ENCODE measurements around the gene MIOS.
"Not testable (repeated sequence)": the region's sequence is repeated elsewhere in the genome, so short reads cannot be mapped to it uniquely, and the experiment has no call there.

Gene MIOS

GRCh38 chr7:7557252-7557651, 9.4 kb upstream of the MIOS start:
- H3K4me3 ChIP-seq (ENCODE audit: low read depth, low read length) = no peak overlapping the region
- no peak for TF ChIP-seq CTCF (IDR thresholded peaks at IDR 0.05; ENCODE audit: low read depth, low read length, missing control alignments)
- in situ Hi-C loops (cut with HindIII; ENCODE audit: low sequenced_read_pairs) = no loop called here
- no peak for DNase-seq (ENCODE audit: low read depth)

- in situ Hi-C loops (cut with HindIII; ENCODE audit: low sequenced_read_pairs); DNase-seq (ENCODE audit: low read depth); H3K4me3 ChIP-seq (ENCODE audit: low read depth, low read length): not testable (repeated sequence)
These were observed 5.1 kb upstream of the MIOS start for GRCh38 chr7:7561591-7561990.

GRCh38 chr7:7562736-7563135, 3.9 kb upstream of the MIOS start:
- peak; percentile 48 for DNase-seq (ENCODE audit: low read depth)
- no peak for TF ChIP-seq CTCF (IDR thresholded peaks at IDR 0.05; ENCODE audit: low read depth, low read length, missing control alignments)
- in situ Hi-C loops (cut with HindIII; ENCODE audit: low sequenced_read_pairs) = no loop called here
- H3K4me3 ChIP-seq (ENCODE audit: low read depth, low read length) = no peak overlapping the region

- in situ Hi-C loops (cut with HindIII; ENCODE audit: low sequenced_read_pairs) = no loop called here
- TF ChIP-seq CTCF (IDR thresholded peaks at IDR 0.05; ENCODE audit: low read depth, low read length, missing control alignments) = no peak
- DNase-seq (ENCODE audit: low read depth) = no peak
- no peak overlapping the region for H3K4me3 ChIP-seq (ENCODE audit: low read depth, low read length)
These were observed 3.4 kb upstream of the MIOS start for GRCh38 chr7:7563269-7563668.

- DNase-seq (ENCODE audit: low read depth) = no peak
- no peak overlapping the region for H3K4me3 ChIP-seq (ENCODE audit: low read depth, low read length)
- no peak for TF ChIP-seq CTCF (IDR thresholded peaks at IDR 0.05; ENCODE audit: low read depth, low read length, missing control alignments)
- in situ Hi-C loops (cut with HindIII; ENCODE audit: low sequenced_read_pairs) = no loop called here
These were observed 2.9 kb upstream of the MIOS start for GRCh38 chr7:7563813-7564212.

GRCh38 chr7:7564323-7564780, 2.3 kb upstream of the MIOS start:
- H3K4me3 ChIP-seq (ENCODE audit: low read depth, low read length) = no peak overlapping the region
- in situ Hi-C loops (cut with HindIII; ENCODE audit: low sequenced_read_pairs) = no loop called here
- DNase-seq (ENCODE audit: low read depth) = no peak
- no peak for TF ChIP-seq CTCF (IDR thresholded peaks at IDR 0.05; ENCODE audit: low read depth, low read length, missing control alignments)

- DNase-seq (ENCODE audit: low read depth) = no peak
- no peak overlapping the region for H3K4me3 ChIP-seq (ENCODE audit: low read depth, low read length)
- no peak for TF ChIP-seq CTCF (IDR thresholded peaks at IDR 0.05; ENCODE audit: low read depth, low read length, missing control alignments)
- in situ Hi-C loops (cut with HindIII; ENCODE audit: low sequenced_read_pairs) = no loop called here
These were observed 1.5 kb upstream of the MIOS start for GRCh38 chr7:7565018-7565680.
